ENCODE measurements around the gene CHEK2.

GRCh38 chr22:28774378-28774777 lies 32.8 kb upstream of the CHEK2 start:
- TF ChIP-seq GATA2 (IDR thresholded peaks at IDR 0.05; ENCODE audit: low read depth, low read length) (no peak), GATA3 (IDR thresholded peaks at IDR 0.05; ENCODE audit: low read depth, low read length) (no peak)

Data from SH-SY5Y (cell line).